PC-9 (cell line): ENCODE data around the gene BMPR2. TPM values are rescaled to one million over a fixed set of nuclear protein-coding genes. Genes with fewer than 3 reads are reported as not detected.

ENCODE experiments used
- BruUV-seq: library from RNA; stranded (reverse); fragments of 400-500 nt; replicated peaks from 2 replicates; lab custom pipeline; 2021; lab: Mats Ljungman, UMichigan
- CTCF ChIA-PET: fragments of 300-600 bp; sonication (Branson Sonifier 250); formaldehyde crosslinking; loops from one replicate; lab custom pipeline; 2022; ENCODE audit warnings: antibody characterized with exemption; lab: Charles Lee
- POLR2A ChIA-PET: fragments of 300-600 bp; sonication (Branson Sonifier 250); formaldehyde crosslinking; loops from one replicate; lab custom pipeline; 2022; ENCODE audit warnings: antibody characterized with exemption; ENCODE audit not compliant: unreplicated experiment; lab: Charles Lee
- DNase-seq, 2 experiments: peaks; one replicate each; pipeline versions ENCODE4 v3.0.0 to v3.0.0-alpha.2; 2015 to 2022; ENCODE audit warnings: mixed read lengths in 1 of 2
- H2AFZ ChIP-seq: fragments of 200-600 bp; sonication (generic); 2 replicates; pipeline ENCODE4 v1.8.1; 2017; ENCODE audit warnings: antibody characterized with exemption
- H3F3A ChIP-seq: fragments of 200-600 bp; sonication (generic); 2 replicates; pipeline ENCODE4 v1.8.1; 2017; ENCODE audit warnings: antibody characterized with exemption, mild to moderate bottlenecking, low read depth; ENCODE audit not compliant: insufficient read depth
- H3K27ac ChIP-seq: fragments of 200-600 bp; sonication (generic); 2 replicates; pipeline ENCODE4 v1.6.1; 2016; ENCODE audit warnings: mixed run types
- H3K27me3 ChIP-seq: fragments of 200-600 bp; sonication (generic); 2 replicates; pipeline ENCODE4 v1.6.1; 2016; ENCODE audit warnings: low read depth, mixed run types; ENCODE audit not compliant: insufficient read depth
- H3K36me3 ChIP-seq: fragments of 200-600 bp; sonication (generic); 2 replicates; pipeline ENCODE4 v1.6.1; 2016; ENCODE audit warnings: low read depth, mixed run types
- H3K4me1 ChIP-seq: fragments of 200-600 bp; sonication (generic); replicated peaks from 2 replicates; pipeline ENCODE4 v1.6.1; 2016; ENCODE audit warnings: mixed run types; ENCODE audit not compliant: insufficient read depth
- H3K4me2 ChIP-seq: fragments of 200-600 bp; sonication (generic); 2 replicates; pipeline ENCODE4 v1.6.1; 2017; ENCODE audit warnings: mixed run types
- H3K4me3 ChIP-seq: fragments of 200-600 bp; sonication (generic); 2 replicates; pipeline ENCODE4 v1.6.1; 2016; ENCODE audit warnings: mixed run types
- H3K79me2 ChIP-seq: fragments of 200-600 bp; sonication (generic); 2 replicates; pipeline ENCODE4 v1.6.1; 2017; ENCODE audit warnings: low read depth, mixed run types
- H3K9me2 ChIP-seq: fragments of 200-600 bp; sonication (generic); 2 replicates; pipeline ENCODE4 v1.8.1; 2017; ENCODE audit warnings: mild to moderate bottlenecking; ENCODE audit not compliant: insufficient read depth
- H3K9me3 ChIP-seq: fragments of 200-600 bp; sonication (generic); 2 replicates; pipeline ENCODE4 v1.8.1; 2016; ENCODE audit warnings: low read depth; ENCODE audit not compliant: insufficient read depth
- H4K20me1 ChIP-seq: fragments of 200-600 bp; sonication (generic); 2 replicates; pipeline ENCODE4 v1.8.1; 2017; ENCODE audit not compliant: insufficient read depth
- EZH2 ChIP-seq: fragments of 200-600 bp; sonication (generic); IDR thresholded peaks from 2 replicates; pipeline ENCODE4 v1.8.0; 2017; ENCODE audit warnings: antibody characterized with exemption, low read depth
- intact Hi-C: fragments of 100-400 bp; cut with micrococcal nuclease; formaldehyde crosslinking; loops from one replicate; pipeline ENCODE4 v1.10.0; 2022; ENCODE audit not compliant: unreplicated experiment
- total RNA-seq: library from RNA; stranded (reverse); gene quantifications from 2 replicates; pipeline ENCODE4 v1.2.3, GENCODE V29; 2021
- TF ChIP-seq, protein P1 (sequence below): fragments of 200-600 bp; sonication (generic); conservative IDR thresholded peaks from 2 replicates; pipeline ENCODE4 v1.6.1; 2017; ENCODE audit warnings: mixed run types, antibody characterized with exemption, mild to moderate bottlenecking, moderate library complexity

The BMPR2 gene
- total RNA-seq, 1 experiment from 2014 or later, result 23.2 TPM

- CTCF ChIA-PET, result interaction anchor here (0.6 to 1.3 kb wide), 3 partner anchors 10 to 129 kb away, joined by 3 to 17 read pairs (median 3); no protein-coding TSS in a partner anchor
- POLR2A ChIA-PET, result no interaction called here
- no peaks in the 10 kb centered on the region for H3K36me3 ChIP-seq
- DNase-seq, result peak; percentile 36 to 45
- H3K27me3 ChIP-seq, result no peaks in the 10 kb centered on the region
- H3K9me3 ChIP-seq, result no peaks in the 10 kb centered on the region
- no peak overlapping the region for H3K4me3 ChIP-seq
- no peak overlapping the region for H2AFZ ChIP-seq
- no peaks in the 10 kb centered on the region for H3K4me1 ChIP-seq
- intact Hi-C loops, result loop anchor here (2.0 kb wide), 1 partner anchor 282 kb away; the partner anchor contains the start of gene ICA1L
- H3F3A ChIP-seq, result no peaks in the 10 kb centered on the region
- TF ChIP-seq, protein P1, sequence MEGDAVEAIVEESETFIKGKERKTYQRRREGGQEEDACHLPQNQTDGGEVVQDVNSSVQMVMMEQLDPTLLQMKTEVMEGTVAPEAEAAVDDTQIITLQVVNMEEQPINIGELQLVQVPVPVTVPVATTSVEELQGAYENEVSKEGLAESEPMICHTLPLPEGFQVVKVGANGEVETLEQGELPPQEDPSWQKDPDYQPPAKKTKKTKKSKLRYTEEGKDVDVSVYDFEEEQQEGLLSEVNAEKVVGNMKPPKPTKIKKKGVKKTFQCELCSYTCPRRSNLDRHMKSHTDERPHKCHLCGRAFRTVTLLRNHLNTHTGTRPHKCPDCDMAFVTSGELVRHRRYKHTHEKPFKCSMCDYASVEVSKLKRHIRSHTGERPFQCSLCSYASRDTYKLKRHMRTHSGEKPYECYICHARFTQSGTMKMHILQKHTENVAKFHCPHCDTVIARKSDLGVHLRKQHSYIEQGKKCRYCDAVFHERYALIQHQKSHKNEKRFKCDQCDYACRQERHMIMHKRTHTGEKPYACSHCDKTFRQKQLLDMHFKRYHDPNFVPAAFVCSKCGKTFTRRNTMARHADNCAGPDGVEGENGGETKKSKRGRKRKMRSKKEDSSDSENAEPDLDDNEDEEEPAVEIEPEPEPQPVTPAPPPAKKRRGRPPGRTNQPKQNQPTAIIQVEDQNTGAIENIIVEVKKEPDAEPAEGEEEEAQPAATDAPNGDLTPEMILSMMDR, result peak; percentile 89
- TF ChIP-seq EZH2, result no peak
- BruUV-seq, result no TSS peak
- no peak overlapping the region for H3K27ac ChIP-seq
- no peaks in the 10 kb centered on the region for H3K79me2 ChIP-seq
- no peak overlapping the region for H3K4me2 ChIP-seq
- no peaks in the 10 kb centered on the region for H3K9me2 ChIP-seq
- H4K20me1 ChIP-seq, result no peaks in the 10 kb centered on the region
Measured at GRCh38 chr2:202588647-202589581, 212.8 kb downstream of the BMPR2 start.

GRCh38 chr2:202589582-202589949 is 213.4 kb downstream of the BMPR2 start:
- Histone ChIP-seq H3K4me3 (no peak overlapping the region), H3K9me3 (no peaks in the 10 kb centered on the region), H3K27me3 (no peaks in the 10 kb centered on the region), H3K27ac (no peak overlapping the region), H2AFZ (no peak overlapping the region), H3K9me2 (no peaks in the 10 kb centered on the region), H3K36me3 (no peaks in the 10 kb centered on the region), H3K4me1 (no peaks in the 10 kb centered on the region), H4K20me1 (no peaks in the 10 kb centered on the region), H3K79me2 (no peaks in the 10 kb centered on the region), H3K4me2 (no peak overlapping the region), H3F3A (no peaks in the 10 kb centered on the region)
- CTCF ChIA-PET, result interaction anchor here (0.6 kb wide), 1 partner anchor 1278 kb away, joined by 14 read pairs; no protein-coding TSS in a partner anchor
- BruUV-seq, result no TSS peak
- intact Hi-C loops, result loop anchor here (2.0 kb wide), 1 partner anchor 281 kb away; the partner anchor contains the start of gene ICA1L
- POLR2A ChIA-PET, result no interaction called here
- TF ChIP-seq EZH2, result no peak
- TF ChIP-seq, protein P1, result no peak
- no peak for DNase-seq

DNA sequence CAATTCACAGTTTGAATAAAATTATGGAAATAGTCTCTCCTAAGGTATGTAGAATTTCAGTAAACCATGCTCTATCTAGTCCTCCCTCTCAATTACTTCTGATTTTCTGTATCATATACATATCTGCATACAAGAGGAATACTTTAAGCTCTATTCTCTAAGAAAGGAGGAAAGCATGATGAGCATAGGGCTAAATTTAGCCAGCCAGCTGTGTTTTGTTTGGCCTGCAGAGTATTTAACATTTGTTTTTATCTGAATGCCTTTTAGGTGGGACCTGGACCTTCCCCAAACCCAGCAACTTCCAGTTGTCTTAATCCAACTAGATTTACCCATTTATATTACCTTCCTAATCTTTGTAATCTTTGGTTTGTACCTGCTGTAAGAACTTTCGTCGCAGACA is 216.4 kb downstream of the BMPR2 start:
- Histone ChIP-seq H4K20me1 (no peaks in the 10 kb centered on the region), H3K9me2 (no peaks in the 10 kb centered on the region), H3K9me3 (no peaks in the 10 kb centered on the region), H2AFZ (no peak overlapping the region), H3K4me2 (no peak overlapping the region), H3K27me3 (no peaks in the 10 kb centered on the region), H3K36me3 (no peaks in the 10 kb centered on the region), H3F3A (no peaks in the 10 kb centered on the region), H3K4me1 (no peaks in the 10 kb centered on the region), H3K4me3 (no peak overlapping the region), H3K79me2 (no peaks in the 10 kb centered on the region), H3K27ac (no peak overlapping the region)
- CTCF ChIA-PET, result interaction anchor here (0.6 kb wide), 1 partner anchor 209 kb away, joined by 3 read pairs; no protein-coding TSS in a partner anchor
- POLR2A ChIA-PET, result no interaction called here
- intact Hi-C loops, result no loop called here
- DNase-seq, result no peak
- no TSS peak for BruUV-seq
- TF ChIP-seq EZH2, result no peak
- TF ChIP-seq, protein P1, result no peak
